ENCODE results near the gene KCNIP1.

Gene KCNIP1

GRCh38 chr5:170642066-170642735 lies 138.4 kb downstream of the KCNIP1 start:
- DNase-seq (ENCODE audit: low read depth, low spot score): no peak

DNA sequence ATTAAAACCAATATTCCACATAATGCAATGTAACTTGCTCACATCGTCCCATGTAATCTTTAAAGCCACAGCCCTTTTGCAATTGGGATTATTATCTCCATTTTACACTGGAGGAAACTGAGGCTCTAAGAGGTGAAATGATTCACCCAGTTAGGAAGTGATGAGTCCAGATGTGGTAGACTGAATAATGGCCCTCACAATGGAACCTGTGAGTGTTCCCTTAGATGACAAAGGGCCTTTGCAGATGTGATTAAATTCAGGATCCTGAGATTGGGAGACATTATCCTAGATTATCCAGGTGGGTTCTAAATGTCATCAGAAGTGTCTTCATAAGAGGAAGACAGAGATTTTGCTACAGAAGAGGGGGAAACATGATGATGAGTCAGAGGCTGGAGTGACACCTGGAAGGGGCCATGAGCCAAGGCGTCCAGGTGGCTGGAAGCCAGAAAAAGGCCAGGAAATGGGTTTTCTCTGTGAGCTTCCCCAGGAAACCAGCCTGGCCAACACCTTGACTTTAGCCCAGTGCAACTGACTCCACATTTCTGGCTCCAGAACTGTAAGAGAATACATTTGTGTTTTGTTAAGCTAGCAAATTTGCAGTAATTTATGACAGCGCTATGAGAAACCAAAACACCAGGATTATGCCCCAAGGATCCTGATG lies 139.1 kb downstream of the KCNIP1 start:
- no peak for DNase-seq (ENCODE audit: low read depth, low spot score)

GRCh38 chr5:170643591-170643990 lies 139.8 kb downstream of the KCNIP1 start:
- DNase-seq (ENCODE audit: low read depth, low spot score): no peak

DNA sequence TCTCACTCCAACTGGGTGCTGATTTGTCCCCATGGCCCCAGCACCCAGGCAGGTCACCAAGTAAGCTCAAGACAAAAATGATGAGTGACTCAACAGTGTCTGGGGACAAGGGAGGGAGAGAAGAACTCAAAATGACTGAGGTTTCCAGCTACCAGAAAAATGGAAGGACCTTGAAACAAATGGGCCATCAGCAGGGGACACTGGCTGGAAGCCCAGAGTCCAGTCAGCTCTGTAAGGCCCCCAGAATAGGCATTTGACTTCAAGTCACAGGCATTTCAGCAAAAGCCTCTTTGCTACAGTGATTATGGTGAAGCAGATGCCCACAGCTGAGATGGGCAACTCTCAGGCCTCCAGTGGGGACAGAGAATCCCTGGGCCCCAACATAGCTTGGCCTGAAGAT lies 140.7 kb downstream of the KCNIP1 start:
- no peak for DNase-seq (ENCODE audit: low read depth, low spot score)

GRCh38 chr5:170648541-170648940 lies 144.7 kb downstream of the KCNIP1 start:
- no peak for DNase-seq (ENCODE audit: low read depth, low spot score)

- no peak for DNase-seq (ENCODE audit: low read depth, low spot score)
Observed at GRCh38 chr5:170650850-170651249, 147.0 kb downstream of the KCNIP1 start.

GRCh38 chr5:170651604-170652277 lies 147.9 kb downstream of the KCNIP1 start:
- no peak for DNase-seq (ENCODE audit: low read depth, low spot score)

- DNase-seq (ENCODE audit: low read depth, low spot score): no peak
Observed at GRCh38 chr5:170655476-170655875, 151.7 kb downstream of the KCNIP1 start.

DNA sequence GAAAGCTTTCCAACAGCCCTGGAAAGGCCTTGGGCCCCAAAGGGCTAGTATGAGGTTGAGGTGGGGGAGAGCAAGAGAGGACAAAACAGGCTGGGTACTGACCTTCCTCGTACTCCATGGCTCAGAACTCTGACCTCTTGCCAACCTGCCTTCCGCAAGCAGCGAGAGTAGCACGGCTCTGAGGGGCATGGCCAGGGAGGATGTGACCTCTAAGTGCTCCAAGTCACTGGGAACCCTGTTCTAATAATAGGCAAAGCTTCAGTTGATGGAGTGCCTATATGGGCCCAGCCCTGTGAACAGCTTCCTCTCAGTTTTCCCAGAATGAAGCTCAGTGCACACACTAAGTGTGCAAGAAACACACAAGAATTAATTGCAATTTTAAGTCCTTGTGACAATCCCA lies 152.1 kb downstream of the KCNIP1 start:
- no peak for DNase-seq (ENCODE audit: low read depth, low spot score)

GRCh38 chr5:170656346-170656745 lies 152.5 kb downstream of the KCNIP1 start:
- no peak for DNase-seq (ENCODE audit: low read depth, low spot score)

DNA sequence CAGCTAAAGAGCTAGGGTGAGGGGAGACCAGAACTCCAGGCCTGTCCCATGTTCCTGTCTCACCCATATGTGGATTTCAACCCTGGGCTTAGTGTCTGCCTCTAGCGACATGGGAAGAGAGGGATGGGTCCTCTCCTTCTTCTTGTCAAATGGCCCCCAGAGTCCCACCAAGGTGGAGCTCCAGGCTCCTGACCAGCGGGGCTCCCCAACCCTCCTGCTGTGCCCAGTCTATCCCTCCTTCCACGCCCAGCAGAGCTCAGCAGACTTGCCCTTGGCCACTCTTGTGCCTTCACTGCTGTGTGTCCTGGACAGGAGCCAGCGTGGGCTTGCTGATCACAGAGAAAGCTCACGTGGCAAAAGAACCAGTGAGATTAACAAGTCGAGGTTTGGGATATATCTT lies 156.7 kb downstream of the KCNIP1 start:
- no peak for DNase-seq (ENCODE audit: low read depth, low spot score)

DNA sequence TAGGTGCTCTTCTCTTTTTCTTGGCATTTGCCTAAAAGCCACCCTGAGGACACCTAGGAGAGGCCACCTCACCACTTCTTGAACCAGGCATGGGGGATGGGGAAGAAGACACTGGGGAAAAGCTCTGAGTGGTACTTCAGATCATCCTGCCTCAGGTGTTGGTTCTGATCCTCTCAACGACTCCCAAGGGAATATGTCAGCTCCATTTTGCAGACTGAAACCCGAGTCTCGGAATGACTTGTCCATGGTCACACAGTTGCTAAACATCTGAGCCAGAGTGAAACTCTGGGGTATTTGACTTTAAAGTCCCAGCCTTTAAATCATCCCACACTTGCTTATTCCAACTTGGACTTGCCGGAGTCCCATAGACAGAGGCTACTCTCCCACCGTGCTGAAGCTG lies 159.1 kb downstream of the KCNIP1 start:
- DNase-seq (ENCODE audit: low read depth, low spot score): no peak

- DNase-seq (ENCODE audit: low read depth, low spot score): no peak
Observed at GRCh38 chr5:170678811-170679210, 175.0 kb downstream of the KCNIP1 start.

GRCh38 chr5:170681013-170681433 lies 177.2 kb downstream of the KCNIP1 start:
- DNase-seq (ENCODE audit: low read depth, low spot score): no peak

DNA sequence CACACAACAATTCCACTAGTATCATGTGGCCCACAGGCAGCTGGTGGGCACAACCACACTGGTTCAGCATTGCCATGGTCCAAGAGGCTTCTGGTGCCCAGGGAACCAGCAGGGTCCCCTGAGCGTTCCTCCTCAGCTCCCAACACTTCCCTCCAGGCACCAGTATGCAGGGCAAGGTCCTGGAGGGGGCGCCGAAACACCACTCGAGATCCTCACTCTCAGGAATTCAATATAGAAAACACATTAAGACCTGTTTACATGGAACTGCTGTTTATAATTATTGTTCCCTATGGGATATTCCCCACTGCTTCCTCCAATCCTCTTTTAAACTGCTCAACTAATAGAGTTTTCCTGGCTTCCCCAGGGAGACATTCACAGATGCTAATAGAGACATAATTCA lies 187.8 kb downstream of the KCNIP1 start:
- DNase-seq (ENCODE audit: low read depth, low spot score): no peak

DNA sequence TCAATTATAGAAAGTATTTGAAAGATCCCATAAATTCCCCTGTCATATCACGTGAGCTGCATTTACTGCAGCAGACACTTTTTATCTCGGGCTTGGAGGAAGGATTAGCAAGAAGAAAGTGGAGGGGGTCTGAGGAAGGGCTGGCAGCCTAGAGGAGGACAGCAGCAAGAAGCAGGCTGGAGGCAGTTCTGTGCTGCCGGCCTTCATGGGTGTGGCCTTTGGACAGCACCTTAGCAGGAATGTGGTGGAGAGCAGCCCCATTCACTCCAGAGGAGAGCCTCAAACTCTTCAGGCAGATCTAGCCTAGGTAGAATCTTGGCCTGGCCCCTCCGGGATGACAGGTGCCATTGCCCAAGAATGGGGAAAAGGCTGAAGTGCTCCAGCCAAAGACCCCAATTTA lies 189.9 kb downstream of the KCNIP1 start:
- DNase-seq (ENCODE audit: low read depth, low spot score): no peak

- no peak for DNase-seq (ENCODE audit: low read depth, low spot score)
Observed at GRCh38 chr5:170694911-170695310, 191.1 kb downstream of the KCNIP1 start.

DNA sequence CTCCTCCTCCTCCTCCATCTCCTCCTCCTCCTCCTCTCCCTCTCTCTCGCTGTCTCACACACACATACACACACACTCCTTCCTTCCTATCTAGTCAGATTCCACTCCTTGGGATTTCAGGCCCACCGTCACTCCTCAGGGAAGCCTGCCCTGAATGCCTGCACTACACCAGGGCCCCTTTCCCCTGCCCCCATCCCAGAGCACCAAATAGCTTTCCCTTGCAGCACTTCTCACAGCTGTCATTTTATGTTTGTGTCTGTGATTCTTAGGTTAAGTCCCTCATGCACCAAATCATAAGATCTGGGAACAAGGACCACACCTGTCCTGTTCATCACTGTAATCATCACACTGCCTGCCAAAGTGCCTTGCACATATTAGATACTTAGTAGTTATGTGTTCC lies 193.2 kb downstream of the KCNIP1 start:
- no peak for DNase-seq (ENCODE audit: low read depth, low spot score)

- DNase-seq (ENCODE audit: low read depth, low spot score): no peak
Observed at GRCh38 chr5:170700503-170700902, 196.7 kb downstream of the KCNIP1 start.

GRCh38 chr5:170701334-170701733 lies 197.5 kb downstream of the KCNIP1 start:
- no peak for DNase-seq (ENCODE audit: low read depth, low spot score)

GRCh38 chr5:170704417-170705192 lies 200.8 kb downstream of the KCNIP1 start:
- DNase-seq (ENCODE audit: low read depth, low spot score): no peak

- no peak for DNase-seq (ENCODE audit: low read depth, low spot score)
Observed at GRCh38 chr5:170709640-170710039, 205.8 kb downstream of the KCNIP1 start.
